ENCODE data around the gene FIG4.
"Not testable (repeated sequence)": the region's sequence is repeated elsewhere in the genome, so short reads cannot be mapped to it uniquely, and the experiment has no call there.

The FIG4 gene

DNA sequence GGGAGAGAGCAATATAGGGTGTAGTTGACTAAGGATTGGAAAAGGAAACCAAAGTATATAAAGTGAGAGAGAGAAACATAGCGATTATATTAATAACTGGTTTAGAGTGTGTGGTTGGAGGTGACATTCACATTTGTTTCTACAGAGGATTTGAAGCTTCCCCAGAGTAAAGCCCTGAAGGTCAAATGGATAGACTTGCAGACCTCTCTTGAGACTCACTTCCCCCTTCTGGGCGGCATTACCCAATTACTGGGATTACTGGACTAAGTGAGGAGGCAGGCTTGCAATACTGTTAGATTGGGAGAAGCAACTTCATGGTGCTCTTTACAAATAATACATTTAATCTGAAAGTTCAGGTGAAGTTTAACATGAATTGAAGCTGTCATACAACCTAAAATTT, 10.7 kb downstream of the FIG4 start:
- no peaks in the 10 kb centered on the region for H3K4me1 ChIP-seq (ENCODE audit: control insufficient read depth, insufficient read depth, low read length, poor library complexity, severe bottlenecking)
- no peak for DNase-seq
- H3K4me3 ChIP-seq (ENCODE audit: insufficient read depth, low read depth, low read length, poor library complexity, severe bottlenecking) = no peak overlapping the region

GRCh38 chr6:109702791-109703190, 11.7 kb downstream of the FIG4 start:
- Histone ChIP-seq H3K27ac (ENCODE audit: insufficient read depth, low read length, poor library complexity, severe bottlenecking) (no peak overlapping the region), H3K9me3 (ENCODE audit: control insufficient read depth, low read length) (no peaks in the 10 kb centered on the region), H3K36me3 (ENCODE audit: control insufficient read depth, insufficient read depth, low read length) (no peaks in the 10 kb centered on the region), H3K4me1 (ENCODE audit: control insufficient read depth, insufficient read depth, low read length, poor library complexity, severe bottlenecking) (no peaks in the 10 kb centered on the region), H3K27me3 (replicated peaks; ENCODE audit: control insufficient read depth, insufficient read depth, low read length, poor library complexity, severe bottlenecking) (no peaks in the 10 kb centered on the region), H3K4me3 (ENCODE audit: insufficient read depth, low read depth, low read length, poor library complexity, severe bottlenecking) (no peak overlapping the region)
- DNase-seq = no peak

More for the DNA sequence above, 10.7 kb downstream of the FIG4 start:
- Histone ChIP-seq H3K27ac (ENCODE audit: insufficient read depth, low read length, poor library complexity, severe bottlenecking) (no peak overlapping the region), H3K9me3 (ENCODE audit: control insufficient read depth, low read length) (no peaks in the 10 kb centered on the region), H3K36me3 (ENCODE audit: control insufficient read depth, insufficient read depth, low read length) (no peaks in the 10 kb centered on the region), H3K27me3 (replicated peaks; ENCODE audit: control insufficient read depth, insufficient read depth, low read length, poor library complexity, severe bottlenecking) (no peaks in the 10 kb centered on the region)

DNA sequence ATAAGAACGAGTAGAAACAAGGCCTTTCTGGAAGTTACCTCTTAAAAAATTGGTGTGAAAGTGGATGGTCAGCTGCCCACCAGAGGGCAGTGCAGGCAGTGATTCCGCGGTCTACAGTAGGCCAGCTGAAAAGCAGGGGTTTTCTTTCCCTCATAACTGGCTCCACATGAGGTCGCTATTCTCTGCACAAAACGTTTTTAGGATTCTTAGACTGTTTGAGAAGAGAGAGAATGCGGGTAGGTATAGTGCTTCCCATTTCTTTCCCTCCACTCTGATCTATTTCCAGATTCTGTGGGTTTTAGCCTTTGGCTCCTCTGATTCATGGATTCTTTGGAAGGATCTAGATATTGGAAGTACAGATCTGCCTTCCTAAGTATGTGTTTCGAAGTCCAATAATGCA, 14.2 kb downstream of the FIG4 start:
- no peaks in the 10 kb centered on the region for H3K4me1 ChIP-seq (ENCODE audit: control insufficient read depth, insufficient read depth, low read length, poor library complexity, severe bottlenecking)

DNA sequence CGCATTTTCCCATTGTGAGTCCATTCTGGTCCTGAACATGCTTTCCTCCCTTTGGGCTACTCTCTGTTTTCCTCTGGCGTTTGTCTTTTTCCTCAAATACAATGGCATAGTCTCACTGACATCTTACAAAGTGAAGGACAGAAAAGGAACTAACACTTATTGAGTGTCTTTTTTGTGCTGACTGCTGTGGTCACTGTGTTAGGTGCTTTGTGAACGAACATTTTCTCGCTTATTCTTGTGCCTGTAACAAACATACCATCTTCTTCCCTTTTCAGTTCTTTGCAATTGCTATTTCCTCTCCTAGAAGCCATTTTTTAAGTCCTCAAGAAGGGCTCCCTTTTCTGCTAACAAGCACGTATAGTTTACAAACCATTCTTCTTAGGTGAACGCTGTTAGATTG, 15.4 kb downstream of the FIG4 start:
- no peaks in the 10 kb centered on the region for H3K4me1 ChIP-seq (ENCODE audit: control insufficient read depth, insufficient read depth, low read length, poor library complexity, severe bottlenecking)
- no peak overlapping the region for H3K4me3 ChIP-seq (ENCODE audit: insufficient read depth, low read depth, low read length, poor library complexity, severe bottlenecking)
- H3K9me3 ChIP-seq (ENCODE audit: control insufficient read depth, low read length) = no peaks in the 10 kb centered on the region
- H3K36me3 ChIP-seq (ENCODE audit: control insufficient read depth, insufficient read depth, low read length) = no peaks in the 10 kb centered on the region
- H3K27ac ChIP-seq (ENCODE audit: insufficient read depth, low read length, poor library complexity, severe bottlenecking) = no peak overlapping the region
- DNase-seq = no peak
- no peaks in the 10 kb centered on the region for H3K27me3 ChIP-seq (replicated peaks; ENCODE audit: control insufficient read depth, insufficient read depth, low read length, poor library complexity, severe bottlenecking)

More for the DNA sequence above, 14.2 kb downstream of the FIG4 start:
- no peaks in the 10 kb centered on the region for H3K36me3 ChIP-seq (ENCODE audit: control insufficient read depth, insufficient read depth, low read length)
- DNase-seq = peak; percentile 32 to 55 (median 44)
- H3K4me3 ChIP-seq (ENCODE audit: insufficient read depth, low read depth, low read length, poor library complexity, severe bottlenecking) = no peak overlapping the region
- H3K9me3 ChIP-seq (ENCODE audit: control insufficient read depth, low read length) = no peaks in the 10 kb centered on the region
- no peaks in the 10 kb centered on the region for H3K27me3 ChIP-seq (replicated peaks; ENCODE audit: control insufficient read depth, insufficient read depth, low read length, poor library complexity, severe bottlenecking)
- H3K27ac ChIP-seq (ENCODE audit: insufficient read depth, low read length, poor library complexity, severe bottlenecking) = no peak overlapping the region

DNA sequence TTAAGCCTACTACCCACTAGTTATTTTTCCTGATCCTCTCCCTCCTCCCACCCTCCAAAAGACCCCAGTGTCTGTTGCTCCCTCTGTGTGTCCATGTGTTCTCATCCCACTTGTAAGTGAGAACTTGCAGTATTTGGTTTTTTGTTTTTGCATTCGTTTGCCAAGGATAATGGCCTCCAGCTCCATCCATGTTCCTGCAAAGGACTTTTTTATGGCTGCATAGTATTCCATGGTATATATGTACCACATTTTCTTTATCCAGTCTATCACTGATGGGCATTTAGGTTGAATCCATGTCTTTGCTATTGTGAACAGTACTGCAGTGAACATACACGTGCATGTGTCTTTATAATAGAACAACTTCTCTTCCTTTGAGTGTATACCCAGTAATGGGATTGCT, 17.0 kb downstream of the FIG4 start:
- H3K4me1 ChIP-seq (ENCODE audit: control insufficient read depth, insufficient read depth, low read length, poor library complexity, severe bottlenecking); H3K4me3 ChIP-seq (ENCODE audit: insufficient read depth, low read depth, low read length, poor library complexity, severe bottlenecking); H3K9me3 ChIP-seq (ENCODE audit: control insufficient read depth, low read length); H3K36me3 ChIP-seq (ENCODE audit: control insufficient read depth, insufficient read depth, low read length); H3K27me3 ChIP-seq (replicated peaks; ENCODE audit: control insufficient read depth, insufficient read depth, low read length, poor library complexity, severe bottlenecking); DNase-seq; H3K27ac ChIP-seq (ENCODE audit: insufficient read depth, low read length, poor library complexity, severe bottlenecking): not testable (repeated sequence)

DNA sequence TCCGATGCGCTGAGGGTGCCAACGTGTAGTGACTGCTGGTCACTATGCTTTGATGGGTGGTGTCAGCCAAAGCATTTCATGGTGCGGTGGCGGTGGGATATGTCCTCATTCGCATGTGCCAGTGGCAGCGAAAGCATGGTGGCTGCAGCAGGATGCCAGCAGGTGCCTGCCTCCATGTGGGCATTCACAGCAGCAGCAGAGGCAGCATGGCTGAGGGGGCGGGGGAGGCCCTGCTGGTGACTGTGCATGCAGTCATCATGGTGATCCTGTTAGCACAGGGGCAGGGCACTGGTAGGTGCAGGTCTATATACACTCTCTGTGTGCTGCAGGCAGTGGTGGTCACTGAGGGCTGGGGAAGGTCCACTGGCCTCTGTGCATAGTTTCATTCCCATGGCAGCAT, 22.0 kb downstream of the FIG4 start:
- Histone ChIP-seq H3K36me3 (ENCODE audit: control insufficient read depth, insufficient read depth, low read length) (no peaks in the 10 kb centered on the region), H3K9me3 (ENCODE audit: control insufficient read depth, low read length) (no peaks in the 10 kb centered on the region), H3K4me1 (ENCODE audit: control insufficient read depth, insufficient read depth, low read length, poor library complexity, severe bottlenecking) (no peaks in the 10 kb centered on the region), H3K27me3 (replicated peaks; ENCODE audit: control insufficient read depth, insufficient read depth, low read length, poor library complexity, severe bottlenecking) (no peaks in the 10 kb centered on the region), H3K27ac (ENCODE audit: insufficient read depth, low read length, poor library complexity, severe bottlenecking) (no peak overlapping the region), H3K4me3 (ENCODE audit: insufficient read depth, low read depth, low read length, poor library complexity, severe bottlenecking) (no peak overlapping the region)
- DNase-seq = no peak

- DNase-seq = no peak
- Histone ChIP-seq H3K9me3 (ENCODE audit: control insufficient read depth, low read length) (no peaks in the 10 kb centered on the region), H3K27me3 (replicated peaks; ENCODE audit: control insufficient read depth, insufficient read depth, low read length, poor library complexity, severe bottlenecking) (no peaks in the 10 kb centered on the region), H3K27ac (ENCODE audit: insufficient read depth, low read length, poor library complexity, severe bottlenecking) (no peak overlapping the region), H3K4me1 (ENCODE audit: control insufficient read depth, insufficient read depth, low read length, poor library complexity, severe bottlenecking) (no peaks in the 10 kb centered on the region), H3K4me3 (ENCODE audit: insufficient read depth, low read depth, low read length, poor library complexity, severe bottlenecking) (no peak overlapping the region), H3K36me3 (ENCODE audit: control insufficient read depth, insufficient read depth, low read length) (no peaks in the 10 kb centered on the region)
These were observed 23.1 kb downstream of the FIG4 start for GRCh38 chr6:109714166-109714565.

DNA sequence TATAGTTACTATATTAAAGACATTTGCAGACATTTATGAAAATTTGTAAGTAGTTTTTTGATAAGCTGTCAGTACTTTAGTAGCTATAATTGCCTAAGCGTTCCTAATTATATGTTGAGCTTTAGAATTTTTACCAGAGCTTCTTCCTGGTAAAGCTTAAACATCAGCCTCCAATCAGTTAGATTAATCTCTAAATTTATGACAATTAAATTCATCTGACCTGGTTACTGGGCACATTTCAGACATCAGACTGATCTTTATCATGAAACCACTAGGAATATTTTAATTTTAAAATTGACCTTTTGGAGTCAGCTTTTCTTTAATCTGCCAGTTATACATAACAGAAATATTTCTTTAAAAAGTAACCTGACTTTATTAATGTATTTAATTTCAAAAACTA, 23.5 kb downstream of the FIG4 start:
- Histone ChIP-seq H3K27me3 (replicated peaks; ENCODE audit: control insufficient read depth, insufficient read depth, low read length, poor library complexity, severe bottlenecking) (no peaks in the 10 kb centered on the region), H3K27ac (ENCODE audit: insufficient read depth, low read length, poor library complexity, severe bottlenecking) (no peak overlapping the region)

DNA sequence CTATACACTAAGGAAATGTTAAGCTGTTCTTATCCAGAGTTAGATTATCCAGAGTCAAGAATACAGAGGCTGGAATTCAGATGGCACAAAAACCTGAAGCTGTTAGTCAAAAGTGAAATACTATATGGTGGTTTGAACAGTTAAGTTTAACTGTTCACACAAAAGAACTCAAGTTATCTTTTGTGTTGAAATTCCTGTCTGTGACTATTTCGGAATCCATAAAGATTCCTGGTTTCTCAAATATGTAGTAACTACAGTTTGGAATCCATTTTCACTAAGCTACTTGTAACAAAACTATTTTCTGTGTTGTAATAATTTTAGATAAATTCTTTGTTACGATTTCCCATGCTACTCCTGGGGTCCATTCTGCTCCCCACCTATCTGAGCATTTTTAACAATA, 24.5 kb downstream of the FIG4 start:
- Histone ChIP-seq H3K4me3 (ENCODE audit: insufficient read depth, low read depth, low read length, poor library complexity, severe bottlenecking) (no peak overlapping the region), H3K36me3 (ENCODE audit: control insufficient read depth, insufficient read depth, low read length) (no peaks in the 10 kb centered on the region), H3K27ac (ENCODE audit: insufficient read depth, low read length, poor library complexity, severe bottlenecking) (no peak overlapping the region), H3K27me3 (replicated peaks; ENCODE audit: control insufficient read depth, insufficient read depth, low read length, poor library complexity, severe bottlenecking) (no peaks in the 10 kb centered on the region), H3K9me3 (ENCODE audit: control insufficient read depth, low read length) (no peaks in the 10 kb centered on the region), H3K4me1 (ENCODE audit: control insufficient read depth, insufficient read depth, low read length, poor library complexity, severe bottlenecking) (no peaks in the 10 kb centered on the region)
- no peak for DNase-seq

More for the DNA sequence above, 23.5 kb downstream of the FIG4 start:
- Histone ChIP-seq H3K4me3 (ENCODE audit: insufficient read depth, low read depth, low read length, poor library complexity, severe bottlenecking) (no peak overlapping the region), H3K4me1 (ENCODE audit: control insufficient read depth, insufficient read depth, low read length, poor library complexity, severe bottlenecking) (no peaks in the 10 kb centered on the region), H3K36me3 (ENCODE audit: control insufficient read depth, insufficient read depth, low read length) (no peaks in the 10 kb centered on the region), H3K9me3 (ENCODE audit: control insufficient read depth, low read length) (no peaks in the 10 kb centered on the region)
- no peak for DNase-seq

- Histone ChIP-seq H3K27ac (ENCODE audit: insufficient read depth, low read length, poor library complexity, severe bottlenecking) (no peak overlapping the region), H3K4me3 (ENCODE audit: insufficient read depth, low read depth, low read length, poor library complexity, severe bottlenecking) (no peak overlapping the region), H3K9me3 (ENCODE audit: control insufficient read depth, low read length) (no peaks in the 10 kb centered on the region), H3K4me1 (ENCODE audit: control insufficient read depth, insufficient read depth, low read length, poor library complexity, severe bottlenecking) (no peaks in the 10 kb centered on the region), H3K36me3 (ENCODE audit: control insufficient read depth, insufficient read depth, low read length) (no peaks in the 10 kb centered on the region), H3K27me3 (replicated peaks; ENCODE audit: control insufficient read depth, insufficient read depth, low read length, poor library complexity, severe bottlenecking) (no peaks in the 10 kb centered on the region)
- no peak for DNase-seq
These were observed 26.9 kb downstream of the FIG4 start for GRCh38 chr6:109717971-109718370.

DNA sequence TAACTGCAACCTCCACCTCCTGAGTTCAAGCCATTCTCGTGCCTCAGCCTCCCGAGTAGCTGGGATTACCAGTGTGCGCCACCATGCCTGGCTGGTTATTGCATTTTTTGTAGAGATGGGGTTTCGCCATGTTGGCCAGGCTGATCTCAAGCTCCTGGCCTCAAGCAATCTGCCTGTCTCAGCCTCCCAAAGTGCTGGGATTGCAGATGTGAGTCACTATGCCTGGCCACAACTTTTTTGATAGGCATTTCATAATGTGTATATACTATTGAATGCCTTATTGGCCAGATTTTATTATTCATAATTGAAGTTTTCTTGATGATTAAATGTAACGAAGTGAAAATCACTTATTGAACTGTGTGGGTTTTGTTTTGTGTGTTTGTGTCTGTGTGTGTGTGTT, 27.9 kb downstream of the FIG4 start:
- Histone ChIP-seq H3K36me3 (ENCODE audit: control insufficient read depth, insufficient read depth, low read length) (peaks cover 7% of the 10 kb centered on the region), H3K27me3 (replicated peaks; ENCODE audit: control insufficient read depth, insufficient read depth, low read length, poor library complexity, severe bottlenecking) (no peaks in the 10 kb centered on the region), H3K9me3 (ENCODE audit: control insufficient read depth, low read length) (no peaks in the 10 kb centered on the region), H3K27ac (ENCODE audit: insufficient read depth, low read length, poor library complexity, severe bottlenecking) (no peak overlapping the region), H3K4me3 (ENCODE audit: insufficient read depth, low read depth, low read length, poor library complexity, severe bottlenecking) (no peak overlapping the region), H3K4me1 (ENCODE audit: control insufficient read depth, insufficient read depth, low read length, poor library complexity, severe bottlenecking) (no peaks in the 10 kb centered on the region)
- DNase-seq = no peak
